ENCODE measurements around the gene CDKL5.

CDKL5 gene

DNA sequence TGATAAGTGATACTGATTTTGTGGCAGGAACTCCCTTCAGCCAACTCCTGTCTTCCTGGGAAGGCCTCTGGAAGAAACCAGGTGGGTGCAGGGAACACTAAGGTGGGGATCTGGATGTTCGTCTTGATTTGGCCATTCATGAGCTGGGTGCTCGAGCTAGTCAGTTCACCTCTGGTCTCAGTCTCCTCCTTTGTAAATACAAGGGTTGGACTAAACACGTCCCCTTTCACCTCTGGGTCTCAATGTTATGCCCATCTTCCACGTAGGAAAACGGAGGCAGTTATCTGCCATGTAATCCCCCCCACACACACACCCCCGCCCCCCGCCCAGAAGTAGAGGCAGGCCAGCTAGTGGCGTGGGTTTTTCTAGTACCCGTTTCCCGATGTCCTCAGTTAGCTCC, 250.6 kb downstream of the CDKL5 start:
- H3K27ac ChIP-seq = no peak overlapping the region
- TF ChIP-seq, protein P1, sequence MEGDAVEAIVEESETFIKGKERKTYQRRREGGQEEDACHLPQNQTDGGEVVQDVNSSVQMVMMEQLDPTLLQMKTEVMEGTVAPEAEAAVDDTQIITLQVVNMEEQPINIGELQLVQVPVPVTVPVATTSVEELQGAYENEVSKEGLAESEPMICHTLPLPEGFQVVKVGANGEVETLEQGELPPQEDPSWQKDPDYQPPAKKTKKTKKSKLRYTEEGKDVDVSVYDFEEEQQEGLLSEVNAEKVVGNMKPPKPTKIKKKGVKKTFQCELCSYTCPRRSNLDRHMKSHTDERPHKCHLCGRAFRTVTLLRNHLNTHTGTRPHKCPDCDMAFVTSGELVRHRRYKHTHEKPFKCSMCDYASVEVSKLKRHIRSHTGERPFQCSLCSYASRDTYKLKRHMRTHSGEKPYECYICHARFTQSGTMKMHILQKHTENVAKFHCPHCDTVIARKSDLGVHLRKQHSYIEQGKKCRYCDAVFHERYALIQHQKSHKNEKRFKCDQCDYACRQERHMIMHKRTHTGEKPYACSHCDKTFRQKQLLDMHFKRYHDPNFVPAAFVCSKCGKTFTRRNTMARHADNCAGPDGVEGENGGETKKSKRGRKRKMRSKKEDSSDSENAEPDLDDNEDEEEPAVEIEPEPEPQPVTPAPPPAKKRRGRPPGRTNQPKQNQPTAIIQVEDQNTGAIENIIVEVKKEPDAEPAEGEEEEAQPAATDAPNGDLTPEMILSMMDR (conservative IDR thresholded peaks at IDR 0.05) = no peak

DNA sequence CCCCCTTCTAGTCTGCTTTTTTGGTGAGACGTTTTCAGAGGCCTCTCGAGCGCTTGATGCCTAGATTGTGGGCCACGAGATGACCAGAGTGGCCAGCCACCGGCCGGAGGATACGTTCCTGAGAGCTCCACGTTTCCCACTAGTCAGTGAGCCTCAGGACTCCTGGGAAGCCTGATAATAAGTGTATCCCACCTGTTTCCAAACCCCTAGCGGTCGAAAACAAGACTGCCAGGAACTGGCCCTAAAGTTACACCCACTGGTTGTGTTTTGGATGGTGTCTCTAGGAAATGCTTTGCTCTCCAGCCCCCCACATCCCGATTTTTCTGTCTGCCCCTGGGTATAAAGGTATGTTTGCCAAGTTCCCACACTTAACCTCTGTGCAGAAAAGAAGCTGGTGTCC, 251.1 kb downstream of the CDKL5 start:
- TF ChIP-seq, protein P1 (conservative IDR thresholded peaks at IDR 0.05) = no peak
- H3K27ac ChIP-seq = no peak overlapping the region

DNA sequence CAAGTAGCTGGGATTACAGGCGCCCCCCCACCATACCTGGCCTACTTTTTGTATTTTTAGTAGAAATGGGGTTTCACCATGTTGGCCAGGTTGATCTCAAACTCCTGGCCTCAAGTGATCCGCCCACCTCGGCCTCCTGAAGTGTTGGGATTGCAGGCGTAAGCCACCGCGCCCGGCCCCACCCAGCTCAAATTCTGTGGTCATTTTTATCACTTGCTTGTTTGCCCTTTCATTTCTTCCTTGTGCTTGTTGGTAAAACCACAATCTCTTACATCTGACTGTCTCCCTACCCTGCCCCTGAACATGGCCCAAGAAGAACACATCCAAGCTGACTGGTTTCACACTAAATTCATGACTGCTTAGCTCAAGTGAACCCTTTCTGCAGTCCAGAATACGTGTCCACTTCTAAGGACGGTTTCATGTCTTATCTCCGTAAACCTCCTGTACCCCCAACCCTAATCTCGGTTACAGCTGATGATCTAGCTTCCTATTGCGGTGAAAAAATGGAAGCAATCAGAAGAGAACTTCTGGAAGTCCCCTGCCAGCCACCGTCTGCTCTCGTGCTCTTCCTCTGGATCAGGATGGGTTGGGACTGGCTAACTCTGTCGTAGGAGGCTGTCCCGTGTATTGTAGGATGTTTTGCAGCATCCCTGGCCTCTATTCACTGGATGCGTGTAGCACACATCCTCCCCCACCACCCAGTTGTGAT, 251.9 kb downstream of the CDKL5 start:
- H3K27ac ChIP-seq = no peak overlapping the region
- TF ChIP-seq, protein P1 (conservative IDR thresholded peaks at IDR 0.05) = no peak

DNA sequence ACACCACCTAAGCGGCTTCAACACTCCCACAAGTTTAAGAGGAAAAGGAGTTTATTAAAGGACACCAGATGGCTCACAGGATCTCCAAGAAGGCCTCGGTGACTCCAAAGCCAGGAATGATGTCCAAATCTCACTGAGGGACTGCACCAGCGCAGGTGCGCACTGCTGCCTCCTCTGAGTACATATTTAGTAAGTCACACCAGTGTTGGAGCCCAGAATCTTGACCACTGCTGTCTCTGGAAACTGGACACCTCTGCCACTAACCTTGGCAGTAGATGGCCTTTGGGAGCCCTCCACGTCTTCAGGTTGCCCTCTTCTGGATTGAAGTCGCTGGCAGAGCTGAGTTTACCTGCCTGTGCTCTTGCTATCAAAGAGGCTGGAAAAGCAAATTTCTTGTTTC, 256.6 kb downstream of the CDKL5 start:
- H3K27ac ChIP-seq = no peak overlapping the region
- TF ChIP-seq, protein P1 (conservative IDR thresholded peaks at IDR 0.05) = no peak

DNA sequence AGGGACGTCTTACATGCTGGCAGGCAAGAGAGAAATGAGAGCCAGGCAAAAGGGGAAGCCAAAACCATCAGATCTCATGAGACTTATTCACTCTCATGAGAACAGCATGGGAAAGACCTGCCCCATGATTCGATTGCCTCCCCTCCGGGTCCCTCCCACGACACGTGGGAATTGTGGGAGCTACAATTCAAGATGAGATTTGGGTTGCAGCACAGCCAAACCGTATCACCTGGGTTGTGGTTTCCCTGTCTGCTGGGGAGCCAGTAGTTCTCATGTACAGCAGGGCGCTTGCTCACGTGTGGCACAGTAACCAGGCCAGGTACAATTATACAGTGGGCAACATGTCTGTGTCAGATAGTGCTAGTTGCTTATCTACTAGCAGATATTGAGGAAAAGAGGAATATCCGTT, 257.6 kb downstream of the CDKL5 start:
- TF ChIP-seq, protein P1 (conservative IDR thresholded peaks at IDR 0.05) = no peak
- H3K27ac ChIP-seq = no peak overlapping the region

DNA sequence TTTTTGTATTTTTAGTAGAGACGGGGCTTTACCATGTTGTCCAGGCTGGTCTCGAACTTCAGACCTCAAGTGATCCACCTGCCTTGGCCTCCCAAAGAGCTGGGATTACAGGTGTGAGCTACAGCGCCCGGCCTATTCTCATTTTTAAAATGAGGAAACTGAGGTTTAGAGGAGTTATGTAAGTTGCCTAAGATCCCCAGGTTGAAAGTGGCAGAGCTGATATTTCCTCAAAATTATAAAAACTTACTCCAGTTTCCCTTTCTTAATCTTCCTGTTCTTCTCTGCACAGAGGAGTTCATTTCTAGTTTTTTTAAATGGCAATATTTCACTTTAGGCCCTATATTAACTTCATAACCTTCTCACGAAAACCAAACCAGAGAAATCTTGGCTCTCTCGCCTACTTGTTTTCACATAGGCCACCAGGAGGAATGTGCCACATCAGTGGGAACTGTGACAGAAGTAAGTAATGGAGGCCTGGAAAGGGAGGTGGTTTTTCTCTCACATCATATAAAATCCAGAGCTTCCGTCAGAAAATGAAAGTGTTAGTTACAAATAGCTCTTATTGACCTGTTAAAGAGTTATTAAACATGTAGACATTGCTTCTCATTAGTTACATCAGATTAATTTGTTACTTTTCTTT, 262.6 kb downstream of the CDKL5 start:
- TF ChIP-seq, protein P1 (conservative IDR thresholded peaks at IDR 0.05) = no peak
- no peak overlapping the region for H3K27ac ChIP-seq

DNA sequence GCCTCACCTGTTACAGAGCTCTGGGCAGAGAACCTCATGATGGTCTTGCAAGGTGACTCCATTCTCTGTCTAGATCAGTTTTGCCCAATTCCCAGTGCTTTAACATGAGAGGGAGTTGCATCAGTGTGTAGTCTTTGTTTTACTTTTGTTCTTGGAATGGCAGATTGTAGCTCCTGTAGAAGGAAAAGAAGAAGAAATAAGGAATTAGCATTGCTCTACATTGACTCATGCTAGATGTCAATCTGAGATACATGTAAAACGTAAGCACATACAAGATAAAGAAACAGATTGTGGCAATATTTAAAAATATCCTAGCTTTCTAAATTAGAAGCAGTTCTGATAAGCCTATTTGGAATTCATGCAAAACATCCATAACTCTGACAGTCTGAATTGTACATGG, 266.0 kb downstream of the CDKL5 start:
- H3K27ac ChIP-seq = no peak overlapping the region
- TF ChIP-seq, protein P1 (conservative IDR thresholded peaks at IDR 0.05) = no peak

All from VCaP (cell line).